Endothelial cell of umbilical vein (primary cell): ENCODE measurements around the gene EYS. TPM values are rescaled to one million over a fixed set of nuclear protein-coding genes. Genes with fewer than 3 reads are reported as not detected.

ENCODE experiments used
- BruUV-seq: library from RNA; stranded (reverse); fragments of 400-500 nt; replicated peaks from 2 replicates; lab custom pipeline; 2021; lab: Mats Ljungman, UMichigan
- CTCF ChIA-PET: fragments of 300-600, 350-600 bp; sonication (Branson Sonifier 250); formaldehyde crosslinking; loops from one replicate; lab custom pipeline; 2021; ENCODE audit warnings: antibody characterized with exemption, inconsistent platforms; lab: Charles Lee
- POLR2A ChIA-PET: fragments of 300-600, 350-600 bp; sonication (Branson Sonifier 250); formaldehyde crosslinking; loops from one replicate; lab custom pipeline; 2021; ENCODE audit warnings: antibody characterized with exemption, inconsistent platforms; lab: Charles Lee
- DNase-seq: peaks from one replicate; pipeline ENCODE4 v3.0.0-alpha.2; 2011; ENCODE audit warnings: low read depth, low spot score
- FAIRE-seq: peaks from 2 replicates; lab custom pipeline; 2011; peaks lifted over from hg19 to GRCh38; lab: Jason Lieb, UNC
- H2AFZ ChIP-seq: 2 replicates; pipeline ENCODE4 v1.6.0; 2012; ENCODE audit warnings: low read depth, low read length, control low read depth, inconsistent platforms
- H3K27ac ChIP-seq: 2 replicates; pipeline ENCODE4 v1.5.1; 2011; ENCODE audit warnings: low read depth, mild to moderate bottlenecking, control low read depth, low read length, moderate library complexity; ENCODE audit not compliant: insufficient read depth
- H3K27me3 ChIP-seq, 2 experiments: 2 replicates each; pipeline versions ENCODE4 v1.6.0 to v1.6.1; 2011; ENCODE audit warnings: low read length in 2 of 2, mixed read lengths in 1 of 2; ENCODE audit not compliant: control insufficient read depth in 2 of 2, insufficient read depth in 2 of 2
- H3K36me3 ChIP-seq, 2 experiments: 2 replicates in 1 of 2; 3 replicates in 1 of 2; pipeline ENCODE4 v1.5.1; 2011; ENCODE audit warnings: low read length in 2 of 2, mild to moderate bottlenecking in 1 of 2, moderate library complexity in 1 of 2; ENCODE audit not compliant: control insufficient read depth in 2 of 2, insufficient read depth in 2 of 2; ENCODE audit errors: extremely low read depth in 1 of 2
- H3K4me1 ChIP-seq: 3 replicates; pipeline ENCODE4 v1.5.1; 2011; ENCODE audit warnings: mild to moderate bottlenecking, low read length; ENCODE audit not compliant: control insufficient read depth, insufficient read depth; ENCODE audit errors: extremely low read depth
- H3K4me2 ChIP-seq: 2 replicates; pipeline ENCODE4 v1.6.1; 2011; ENCODE audit warnings: low read length, control low read depth, mixed read lengths; ENCODE audit not compliant: insufficient read depth
- H3K4me3 ChIP-seq, 3 experiments: fragments of 200-600 bp in 1 of 3; sonication (generic), shearing (Covaris generic) in 1 of 3; replicated peaks in 1 of 3; 2 replicates each; pipeline ENCODE4 v1.5.1; 2011 to 2016; ENCODE audit warnings: control low read depth in 3 of 3, low read length in 3 of 3, mild to moderate bottlenecking in 2 of 3, inconsistent platforms in 1 of 3, low read depth in 1 of 3, moderate library complexity in 1 of 3; ENCODE audit not compliant: insufficient read depth in 1 of 3
- H3K79me2 ChIP-seq: 2 replicates; pipeline ENCODE4 v1.6.0; 2012; ENCODE audit warnings: low read length, inconsistent platforms; ENCODE audit not compliant: control insufficient read depth, insufficient read depth
- H3K9ac ChIP-seq: replicated peaks from 2 replicates; pipeline ENCODE3; 2011; ENCODE audit warnings: low read length, control low read depth; ENCODE audit not compliant: insufficient read depth; ENCODE audit errors: extremely low read depth
- H3K9me1 ChIP-seq: replicated peaks from 3 replicates; pipeline ENCODE4 v1.6.0; 2011; ENCODE audit warnings: mild to moderate bottlenecking, low read length; ENCODE audit not compliant: control insufficient read depth, insufficient read depth; ENCODE audit errors: extremely low read depth
- H3K9me3 ChIP-seq: replicated peaks from 2 replicates; pipeline ENCODE4 v1.5.1; 2012; ENCODE audit warnings: low read length, inconsistent platforms; ENCODE audit not compliant: control insufficient read depth, insufficient read depth
- H4K20me1 ChIP-seq: replicated peaks from 2 replicates; pipeline ENCODE3; 2011; ENCODE audit warnings: mild to moderate bottlenecking, low read length; ENCODE audit not compliant: control insufficient read depth, insufficient read depth; ENCODE audit errors: extremely low read depth
- EZH2 ChIP-seq: IDR thresholded peaks from 2 replicates; pipeline ENCODE4 v1.6.1; 2012; ENCODE audit warnings: borderline replicate concordance, low read depth, mild to moderate bottlenecking, moderate library complexity, low read length, inconsistent platforms; ENCODE audit not compliant: severe bottlenecking
- FOS ChIP-seq: IDR thresholded peaks from 2 replicates; pipeline ENCODE4 v1.6.1; 2011; ENCODE audit warnings: mild to moderate bottlenecking, low read length, moderate library complexity, borderline replicate concordance; ENCODE audit not compliant: insufficient read depth
- GATA2 ChIP-seq: IDR thresholded peaks from 2 replicates; pipeline ENCODE4 v1.7.0; 2011; ENCODE audit warnings: low read depth, mild to moderate bottlenecking, moderate library complexity, mixed read lengths, low read length; ENCODE audit not compliant: insufficient read length, insufficient read depth
- JUN ChIP-seq: IDR thresholded peaks from 2 replicates; pipeline ENCODE4 v1.6.1; 2011; ENCODE audit warnings: borderline replicate concordance, low read depth; ENCODE audit not compliant: insufficient read length, insufficient read depth
- POLR2A ChIP-seq: IDR thresholded peaks from 2 replicates; pipeline ENCODE4 v1.6.1; 2012; ENCODE audit warnings: low read depth, mild to moderate bottlenecking, control low read depth, low read length
- POLR2AphosphoS5 ChIP-seq: IDR thresholded peaks from 2 replicates; pipeline ENCODE4 v1.6.1; 2012; ENCODE audit warnings: low read depth, mild to moderate bottlenecking, control low read depth, low read length, moderate library complexity; ENCODE audit not compliant: insufficient read depth
- dilution Hi-C: fragments of 300-500 bp; cut with MboI; formaldehyde crosslinking; loops from one replicate; pipeline ENCODE4 v1.15.0; 2019; ENCODE audit warnings: low sequenced_read_pairs; ENCODE audit not compliant: extremely low pct_ligation_motif_present
- intact Hi-C: fragments of 100-400 bp; cut with micrococcal nuclease; formaldehyde crosslinking; loops from one replicate; pipeline ENCODE4 v1.10.0; 2022
- polyA plus RNA-seq, 4 experiments: library from polyadenylated mRNA; depleted of rRNA in 3 of 4; stranded (reverse) in 3 of 4; unstranded in 1 of 4; fragments of >200 nt; gene quantifications; 2 replicates each; pipeline versions ENCODE4 v1.2.1 to v1.2.3, GENCODE V29; 2011 to 2012; ENCODE audit warnings: missing spikeins in 1 of 4
- total RNA-seq: library from RNA; stranded (reverse); gene quantifications from 2 replicates; pipeline ENCODE4 v1.2.3, GENCODE V29; 2021
- TF ChIP-seq, protein P1 (sequence below), 2 donors: IDR thresholded peaks; 1 replicate in 1 of 2; 2 replicates in 1 of 2; pipeline ENCODE4 v1.5.1; 2011; ENCODE audit warnings: low read length in 2 of 2, mild to moderate bottlenecking in 2 of 2, moderate library complexity in 2 of 2, control low read depth in 1 of 2, inconsistent platforms in 1 of 2, low read depth in 1 of 2; ENCODE audit not compliant: insufficient read depth in 1 of 2; ENCODE audit errors: extremely low read depth in 1 of 2
- TF ChIP-seq, protein P2 (sequence below): IDR thresholded peaks from 2 replicates; pipeline ENCODE4 v1.6.1; 2011; ENCODE audit not compliant: insufficient read depth, insufficient read length

Gene EYS
- total and polyA plus RNA-seq, 2 donors (not counting 3 experiments of a cell fraction or from before 2014, with no cell fraction given), result 0.01 to 0.27 TPM

DNA sequence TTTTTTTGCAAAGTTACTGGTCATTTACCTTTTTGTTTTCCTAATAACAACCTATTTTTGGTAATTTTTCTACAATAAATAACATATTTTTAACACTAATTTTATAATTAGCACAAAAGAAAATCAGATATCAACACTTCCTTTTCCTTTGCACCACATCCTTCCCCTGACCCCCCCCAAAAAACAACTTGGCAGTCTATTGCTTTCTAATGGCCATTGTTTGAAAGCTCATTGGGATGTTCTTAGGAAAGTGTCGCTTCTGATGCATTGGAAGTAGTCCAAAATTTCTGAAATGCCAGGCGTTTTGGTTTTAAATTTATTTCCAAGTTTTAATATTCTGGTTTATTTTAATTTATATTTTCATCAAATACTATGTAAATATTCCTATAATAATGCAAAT lies 407.8 kb downstream of the EYS start:
- CTCF ChIA-PET, result no interaction called here
- DNase-seq, result peak; percentile 24
- intact Hi-C loops, result no loop called here

More for the DNA sequence above, 407.8 kb downstream of the EYS start:
- H3K9me3 ChIP-seq, result no peaks in the 10 kb centered on the region
- POLR2A ChIA-PET, result no interaction called here
- TF ChIP-seq, protein P1, sequence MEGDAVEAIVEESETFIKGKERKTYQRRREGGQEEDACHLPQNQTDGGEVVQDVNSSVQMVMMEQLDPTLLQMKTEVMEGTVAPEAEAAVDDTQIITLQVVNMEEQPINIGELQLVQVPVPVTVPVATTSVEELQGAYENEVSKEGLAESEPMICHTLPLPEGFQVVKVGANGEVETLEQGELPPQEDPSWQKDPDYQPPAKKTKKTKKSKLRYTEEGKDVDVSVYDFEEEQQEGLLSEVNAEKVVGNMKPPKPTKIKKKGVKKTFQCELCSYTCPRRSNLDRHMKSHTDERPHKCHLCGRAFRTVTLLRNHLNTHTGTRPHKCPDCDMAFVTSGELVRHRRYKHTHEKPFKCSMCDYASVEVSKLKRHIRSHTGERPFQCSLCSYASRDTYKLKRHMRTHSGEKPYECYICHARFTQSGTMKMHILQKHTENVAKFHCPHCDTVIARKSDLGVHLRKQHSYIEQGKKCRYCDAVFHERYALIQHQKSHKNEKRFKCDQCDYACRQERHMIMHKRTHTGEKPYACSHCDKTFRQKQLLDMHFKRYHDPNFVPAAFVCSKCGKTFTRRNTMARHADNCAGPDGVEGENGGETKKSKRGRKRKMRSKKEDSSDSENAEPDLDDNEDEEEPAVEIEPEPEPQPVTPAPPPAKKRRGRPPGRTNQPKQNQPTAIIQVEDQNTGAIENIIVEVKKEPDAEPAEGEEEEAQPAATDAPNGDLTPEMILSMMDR (IDR thresholded peaks at IDR 0.05; ENCODE audit: extremely low read depth in 1 of 2, insufficient read depth in 1 of 2, low read depth in 1 of 2, low read length in 2 of 2), result no peak
- TF ChIP-seq FOS, result no peak
- TF ChIP-seq, protein P2, sequence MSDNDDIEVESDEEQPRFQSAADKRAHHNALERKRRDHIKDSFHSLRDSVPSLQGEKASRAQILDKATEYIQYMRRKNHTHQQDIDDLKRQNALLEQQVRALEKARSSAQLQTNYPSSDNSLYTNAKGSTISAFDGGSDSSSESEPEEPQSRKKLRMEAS, result no peak
- no peak for TF ChIP-seq POLR2A
- TF ChIP-seq EZH2, result no peak
- peak; percentile 33 for TF ChIP-seq GATA2
- TF ChIP-seq POLR2AphosphoS5, result no peak
- TF ChIP-seq JUN, result no peak
- dilution Hi-C loops, result no loop called here
- no peak overlapping the region for H3K4me3 ChIP-seq
- no peaks in the 10 kb centered on the region for H3K9me1 ChIP-seq
- no peaks in the 10 kb centered on the region for H4K20me1 ChIP-seq
- no peaks in the 10 kb centered on the region for H3K27me3 ChIP-seq
- peaks cover 6% of the 10 kb centered on the region for H3K4me1 ChIP-seq
- FAIRE-seq, result no peak
- H3K9ac ChIP-seq, result no peak overlapping the region
- no peak overlapping the region for H2AFZ ChIP-seq
- H3K27ac ChIP-seq, result no peak overlapping the region
- no peak overlapping the region for H3K4me2 ChIP-seq
- no TSS peak for BruUV-seq
- H3K36me3 ChIP-seq, result no peaks in the 10 kb centered on the region
- no peaks in the 10 kb centered on the region for H3K79me2 ChIP-seq
